Measurements from ENCODE around the gene USP6. TPM values are rescaled to one million over a fixed set of nuclear protein-coding genes. Genes with fewer than 3 reads are reported as not detected.
"Not testable (repeated sequence)": the region's sequence is repeated elsewhere in the genome, so short reads cannot be mapped to it uniquely, and the experiment has no call there.

The USP6 gene
- polyA plus RNA-seq, 1 experiment: not detected

GRCh38 chr17:5138616-5139457, 23.0 kb downstream of the USP6 start:
- TF ChIP-seq CTCF (IDR thresholded peaks at IDR 0.05; ENCODE audit: low read depth, low read length): no peak
- H3K27ac ChIP-seq (ENCODE audit: low read depth, low read length): no peak overlapping the region
- DNase-seq (ENCODE audit: low read depth, low spot score): no peak
- H3K4me3 ChIP-seq (ENCODE audit: low read depth, low read length): no peak overlapping the region
- CTCF ChIA-PET: no interaction called here
- H3K27me3 ChIP-seq (ENCODE audit: control insufficient read depth, insufficient read depth, low read length): peaks cover 3% of the 10 kb centered on the region
- peaks cover 6% of the 10 kb centered on the region; the same call in 1 of the 2 replicates for H3K9me3 ChIP-seq (ENCODE audit: control insufficient read depth, insufficient read depth, low read length)
- POLR2A ChIA-PET: no interaction called here

- TF ChIP-seq CTCF (IDR thresholded peaks at IDR 0.05; ENCODE audit: low read depth, low read length): no peak
- H3K27me3 ChIP-seq (ENCODE audit: control insufficient read depth, insufficient read depth, low read length): peaks cover 3% of the 10 kb centered on the region
- H3K9me3 ChIP-seq (ENCODE audit: control insufficient read depth, insufficient read depth, low read length): peaks cover 6% of the 10 kb centered on the region; the same call in 1 of the 2 replicates
- no peak overlapping the region for H3K4me3 ChIP-seq (ENCODE audit: low read depth, low read length)
- no peak overlapping the region for H3K27ac ChIP-seq (ENCODE audit: low read depth, low read length)
- DNase-seq (ENCODE audit: low read depth, low spot score): no peak
- ChIA-PET POLR2A (no interaction called here), CTCF (no interaction called here)
These were observed 23.6 kb downstream of the USP6 start for GRCh38 chr17:5139458-5139732.

GRCh38 chr17:5142877-5143276, 27.0 kb downstream of the USP6 start:
- DNase-seq (ENCODE audit: low read depth, low spot score); H3K27me3 ChIP-seq (ENCODE audit: control insufficient read depth, insufficient read depth, low read length); CTCF ChIA-PET; H3K27ac ChIP-seq (ENCODE audit: low read depth, low read length); POLR2A ChIA-PET; H3K9me3 ChIP-seq (ENCODE audit: control insufficient read depth, insufficient read depth, low read length); H3K4me3 ChIP-seq (ENCODE audit: low read depth, low read length): not testable (repeated sequence)

GRCh38 chr17:5146122-5146521, 30.3 kb downstream of the USP6 start:
- H3K9me3 ChIP-seq (ENCODE audit: control insufficient read depth, insufficient read depth, low read length); H3K27me3 ChIP-seq (ENCODE audit: control insufficient read depth, insufficient read depth, low read length); DNase-seq (ENCODE audit: low read depth, low spot score); H3K4me3 ChIP-seq (ENCODE audit: low read depth, low read length); POLR2A ChIA-PET; CTCF ChIA-PET; H3K27ac ChIP-seq (ENCODE audit: low read depth, low read length): not testable (repeated sequence)

GRCh38 chr17:5160702-5161101, 44.9 kb downstream of the USP6 start:
- H3K4me3 ChIP-seq (ENCODE audit: low read depth, low read length); H3K27me3 ChIP-seq (ENCODE audit: control insufficient read depth, insufficient read depth, low read length); POLR2A ChIA-PET; CTCF ChIA-PET; H3K9me3 ChIP-seq (ENCODE audit: control insufficient read depth, insufficient read depth, low read length); H3K27ac ChIP-seq (ENCODE audit: low read depth, low read length); DNase-seq (ENCODE audit: low read depth, low spot score): not testable (repeated sequence)

- POLR2A ChIA-PET; H3K4me3 ChIP-seq (ENCODE audit: low read depth, low read length); H3K27me3 ChIP-seq (ENCODE audit: control insufficient read depth, insufficient read depth, low read length); DNase-seq (ENCODE audit: low read depth, low spot score); H3K9me3 ChIP-seq (ENCODE audit: control insufficient read depth, insufficient read depth, low read length); H3K27ac ChIP-seq (ENCODE audit: low read depth, low read length): not testable (repeated sequence)
- CTCF ChIA-PET: interaction anchor here (1.3 kb wide), 1 partner anchor 30 kb away, joined by 3 read pairs; no protein-coding TSS in a partner anchor
These were observed 46.0 kb downstream of the USP6 start for GRCh38 chr17:5161793-5162192.

- Histone ChIP-seq H3K27ac (ENCODE audit: low read depth, low read length) (no peak overlapping the region), H3K4me3 (ENCODE audit: low read depth, low read length) (no peak overlapping the region), H3K9me3 (ENCODE audit: control insufficient read depth, insufficient read depth, low read length) (no peaks in the 10 kb centered on the region), H3K27me3 (ENCODE audit: control insufficient read depth, insufficient read depth, low read length) (peaks cover 3% of the 10 kb centered on the region)
- ChIA-PET CTCF (no interaction called here), POLR2A (no interaction called here)
- TF ChIP-seq CTCF (IDR thresholded peaks at IDR 0.05; ENCODE audit: low read depth, low read length): no peak
- no peak for DNase-seq (ENCODE audit: low read depth, low spot score)
These were observed 48.6 kb downstream of the USP6 start for GRCh38 chr17:5164436-5164835.

- H3K27ac ChIP-seq (ENCODE audit: low read depth, low read length); POLR2A ChIA-PET: not testable (repeated sequence)
These were observed 50.1 kb downstream of the USP6 start for GRCh38 chr17:5165791-5166564.

GRCh38 chr17:5175027-5175426, 59.2 kb downstream of the USP6 start:
- H3K27ac ChIP-seq (ENCODE audit: low read depth, low read length); CTCF ChIA-PET; DNase-seq (ENCODE audit: low read depth, low spot score); POLR2A ChIA-PET; H3K27me3 ChIP-seq (ENCODE audit: control insufficient read depth, insufficient read depth, low read length); H3K4me3 ChIP-seq (ENCODE audit: low read depth, low read length): not testable (repeated sequence)
- H3K9me3 ChIP-seq (ENCODE audit: control insufficient read depth, insufficient read depth, low read length): peaks cover 40% of the 10 kb centered on the region

More at GRCh38 chr17:5165791-5166564, 50.1 kb downstream of the USP6 start:
- H3K27me3 ChIP-seq (ENCODE audit: control insufficient read depth, insufficient read depth, low read length); DNase-seq (ENCODE audit: low read depth, low spot score); CTCF ChIA-PET; H3K4me3 ChIP-seq (ENCODE audit: low read depth, low read length); H3K9me3 ChIP-seq (ENCODE audit: control insufficient read depth, insufficient read depth, low read length): not testable (repeated sequence)

Data from AG04450 (cell line).